HG03342 (cell line): Measurements from ENCODE around the gene PRKCE.

ENCODE experiments used
- ATAC-seq: cut with Tn5 transposase; IDR thresholded peaks from one replicate; pipeline ENCODE4 v1.9.1; 2021; ENCODE audit warnings: mild to moderate bottlenecking, moderate library complexity; ENCODE audit not compliant: unreplicated experiment

Gene PRKCE

DNA sequence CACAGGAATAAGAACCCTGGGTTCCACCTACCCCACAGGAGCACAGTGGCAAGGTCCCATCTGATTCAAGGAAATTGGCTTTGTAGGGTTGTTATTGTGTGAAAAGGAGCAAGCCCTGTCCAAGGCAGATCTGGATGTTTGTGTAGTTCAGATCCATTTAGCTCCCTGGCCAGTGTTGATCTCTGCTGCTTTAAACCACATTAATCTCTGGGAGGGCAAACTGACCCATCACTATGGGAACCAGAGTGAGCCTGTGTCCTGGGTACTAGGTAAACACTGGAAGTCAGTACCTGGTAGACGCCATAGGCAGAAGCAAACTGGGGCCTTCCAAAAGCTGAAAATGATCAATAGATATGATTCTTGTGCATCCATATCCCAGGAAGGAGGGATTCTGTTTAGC is 374.2 kb downstream of the PRKCE start:
- no peak for ATAC-seq

DNA sequence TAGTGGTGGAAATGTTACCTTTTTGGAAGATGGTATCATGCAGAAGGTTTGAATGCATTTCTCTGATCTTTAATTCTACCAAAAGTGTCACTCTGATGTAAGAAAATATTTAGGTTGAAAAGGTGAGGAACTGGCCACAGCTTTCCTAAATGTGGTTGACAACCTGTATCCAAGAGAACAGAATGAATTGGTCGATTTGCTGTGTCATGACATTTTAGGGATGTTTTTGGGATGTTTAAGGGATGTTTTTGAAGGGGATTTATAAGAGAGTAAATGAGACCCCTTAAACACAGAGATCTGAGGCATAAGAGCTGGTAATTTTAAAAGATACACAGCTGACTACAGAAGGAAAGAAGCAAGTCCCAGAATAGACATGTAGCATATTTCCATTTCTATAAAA is 375.0 kb downstream of the PRKCE start:
- no peak for ATAC-seq

DNA sequence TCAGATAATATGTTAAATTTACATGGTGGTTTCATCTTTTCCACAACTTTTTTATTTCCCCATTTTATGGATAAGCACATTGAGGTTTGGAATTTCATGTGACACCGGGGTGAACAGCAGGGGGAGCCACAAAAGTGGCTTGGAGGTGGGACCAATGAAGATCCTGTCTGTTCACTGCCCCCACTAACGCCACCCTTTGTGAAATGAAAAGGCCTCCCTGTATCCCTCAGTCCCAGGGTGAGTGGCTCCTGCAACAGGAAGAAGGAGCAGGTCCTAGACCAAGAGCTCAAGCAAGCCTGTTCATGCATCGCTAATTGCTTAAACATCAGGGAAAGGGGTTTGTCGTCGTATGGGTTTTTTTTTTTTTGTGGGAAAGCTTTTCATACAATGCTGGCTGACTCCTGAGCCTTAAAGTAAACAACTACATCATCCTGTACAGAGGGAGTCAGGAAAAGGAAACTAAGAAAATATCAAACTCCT is 377.9 kb downstream of the PRKCE start:
- no peak for ATAC-seq

DNA sequence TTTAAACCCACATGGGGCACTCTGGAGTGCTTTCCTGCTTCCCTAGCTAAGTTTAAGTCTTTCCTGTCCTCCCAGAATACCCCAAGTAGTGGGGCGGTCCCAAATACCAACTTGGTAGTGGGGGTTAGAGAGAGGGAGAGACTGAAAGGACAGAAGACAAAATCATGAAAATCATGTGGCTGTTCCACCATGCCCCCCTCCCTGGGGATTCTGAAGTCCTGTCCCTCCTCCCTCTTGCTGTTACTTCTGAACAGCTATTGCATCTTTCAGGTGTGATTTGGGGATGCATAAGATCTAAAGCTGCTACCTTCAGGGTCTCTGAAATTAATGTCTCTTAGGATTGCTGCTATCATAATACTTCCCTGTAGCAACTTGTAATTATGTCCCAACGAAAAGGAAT is 378.9 kb downstream of the PRKCE start:
- ATAC-seq = no peak

DNA sequence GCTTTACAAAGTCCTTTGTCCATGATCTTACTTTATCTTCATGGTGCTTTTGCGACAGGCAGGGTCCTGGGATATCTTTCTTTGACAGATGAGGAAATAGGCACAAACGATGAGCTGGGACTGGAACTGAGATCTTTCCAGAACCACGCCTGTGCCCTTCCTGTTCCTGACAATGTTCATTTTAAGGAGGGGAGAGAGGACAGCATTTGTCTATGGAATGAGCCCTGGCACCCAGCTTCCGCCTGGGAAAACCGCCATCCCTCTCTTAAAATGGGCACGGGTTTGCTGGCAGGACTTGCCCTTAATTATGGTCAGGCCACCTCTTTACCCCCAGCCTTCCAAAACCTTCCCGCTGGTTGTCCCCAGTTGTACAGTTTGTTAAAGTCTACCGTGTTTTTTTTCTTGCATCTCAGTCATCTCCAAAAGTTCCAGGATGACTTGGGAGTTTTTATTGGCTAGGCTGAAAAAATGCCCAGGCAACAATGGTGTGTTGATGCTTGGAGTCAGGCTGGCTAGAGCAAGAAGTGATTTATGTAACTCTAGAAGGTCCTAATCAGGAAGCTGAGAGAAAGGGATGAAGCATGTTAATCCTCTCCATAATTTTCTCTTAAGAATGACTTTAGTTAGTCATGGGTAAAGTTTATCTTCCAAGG is 380.8 kb downstream of the PRKCE start:
- no peak for ATAC-seq

DNA sequence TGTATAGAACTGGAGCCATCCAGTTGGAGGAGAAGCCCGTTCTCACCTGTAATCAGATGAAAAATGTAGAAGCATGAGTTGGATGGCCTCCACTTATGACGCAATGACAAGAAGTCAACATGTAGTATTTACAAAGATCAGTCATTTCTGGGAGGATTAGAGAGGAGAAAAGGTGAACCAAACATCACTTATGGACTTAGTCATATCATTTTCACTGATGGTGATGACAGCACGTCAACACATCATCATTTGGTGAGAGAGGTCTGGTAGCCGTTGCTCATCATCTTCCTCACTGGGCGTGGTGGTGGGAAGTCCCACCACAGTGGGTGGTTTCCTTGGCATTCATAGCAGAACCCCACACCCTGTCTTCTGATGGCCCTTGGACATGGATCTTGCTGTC is 381.5 kb downstream of the PRKCE start:
- no peak for ATAC-seq

DNA sequence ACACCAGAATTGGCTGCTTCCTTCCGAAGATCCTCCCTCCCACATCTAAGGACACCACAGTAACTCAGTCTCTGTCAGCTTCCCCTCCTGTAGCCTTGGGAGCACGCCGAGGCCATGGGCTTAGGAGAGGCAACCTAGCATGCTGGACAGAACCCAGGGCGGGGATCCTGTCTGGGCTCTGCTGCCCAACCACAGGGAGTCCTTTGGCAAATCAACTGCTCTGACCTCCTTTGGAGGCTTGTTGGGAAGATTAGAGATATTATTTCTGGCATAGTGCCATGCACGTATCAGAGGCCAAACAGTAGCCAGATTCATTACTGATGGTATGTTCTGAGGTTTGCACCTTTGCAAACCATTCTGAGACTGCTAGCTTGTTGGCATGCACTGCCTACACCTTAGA is 383.1 kb downstream of the PRKCE start:
- ATAC-seq = no peak

DNA sequence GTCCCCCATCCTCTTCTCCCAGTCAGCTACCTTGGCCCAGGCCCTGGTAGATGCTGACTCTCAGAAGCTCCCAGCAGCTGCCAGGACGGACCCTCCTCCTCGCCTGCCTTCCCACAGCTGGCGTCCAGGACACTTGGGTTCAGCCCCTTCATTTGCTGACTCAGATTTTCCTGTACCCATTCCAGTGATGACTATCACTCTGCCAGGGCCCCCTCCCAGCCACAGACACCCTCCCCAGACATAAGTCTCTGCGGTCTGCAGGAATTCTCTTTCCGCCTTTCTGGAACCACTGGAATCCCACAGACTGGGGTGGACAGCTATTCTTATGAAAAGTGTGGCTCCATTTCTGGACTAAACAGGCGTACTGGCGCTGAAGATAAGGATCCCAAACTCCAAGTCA is 385.5 kb downstream of the PRKCE start:
- no peak for ATAC-seq

DNA sequence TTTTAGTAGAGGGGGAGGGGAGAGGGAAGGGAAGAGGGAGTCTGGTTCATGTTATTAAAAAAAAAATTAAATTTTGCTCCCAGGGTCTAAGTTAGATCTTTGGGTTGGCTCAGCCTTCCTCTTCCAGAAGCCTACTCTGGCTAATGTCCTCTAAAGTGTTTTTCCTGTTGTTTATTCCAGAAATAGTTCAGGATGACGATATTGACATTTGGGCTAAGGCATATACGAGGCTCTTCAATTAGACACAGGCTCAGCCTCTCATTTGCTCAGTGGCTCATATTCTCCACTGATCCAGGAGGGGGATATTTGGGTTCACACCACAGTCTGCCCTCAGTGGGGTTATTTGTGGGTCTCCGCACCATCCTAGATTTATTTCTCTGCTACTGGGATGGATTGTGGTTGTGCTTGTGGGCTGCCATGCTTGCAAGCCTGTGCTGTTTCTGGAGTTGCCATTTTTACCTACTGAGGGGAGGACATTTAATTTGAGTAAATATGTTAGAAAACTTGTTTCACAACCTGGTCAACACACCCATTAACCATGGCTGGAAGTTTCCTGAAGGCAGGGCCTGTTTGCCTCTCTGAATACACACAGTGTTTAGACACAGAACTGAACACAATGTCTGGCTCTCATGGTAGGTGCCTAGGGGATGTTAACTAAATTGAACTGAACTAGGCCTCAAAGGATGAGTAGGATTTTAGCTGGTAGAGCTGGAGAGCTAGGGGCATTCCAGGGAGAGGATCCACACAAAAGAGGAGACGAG is 388.2 kb downstream of the PRKCE start:
- no peak for ATAC-seq

DNA sequence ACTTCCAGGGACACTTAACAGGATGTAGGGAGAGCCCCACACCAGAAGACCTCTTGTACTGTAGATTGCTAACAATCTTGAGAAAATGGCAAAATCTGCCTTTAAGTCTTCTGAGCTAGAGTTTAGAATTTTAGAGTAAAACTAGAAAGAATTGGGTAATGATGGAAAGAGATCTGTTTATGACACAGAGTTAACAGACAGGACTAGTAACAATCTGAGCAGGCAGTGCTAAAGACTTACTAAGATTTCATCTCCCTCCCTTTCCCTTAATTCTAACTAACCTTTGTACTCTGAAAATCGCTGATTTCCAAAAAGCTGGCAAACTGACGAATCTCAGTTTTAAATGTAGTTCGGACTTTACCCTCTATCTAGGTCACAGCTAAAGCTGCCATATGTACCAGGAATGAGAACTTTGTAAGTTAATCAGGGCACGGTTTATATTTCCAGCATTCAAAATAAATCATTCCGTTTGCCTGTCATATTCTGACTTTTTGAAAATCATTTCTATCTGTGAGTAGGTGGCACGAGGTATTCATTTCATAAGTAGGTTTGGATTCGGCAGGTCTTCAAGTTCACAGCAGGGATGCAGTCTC is 389.2 kb downstream of the PRKCE start:
- ATAC-seq = no peak

DNA sequence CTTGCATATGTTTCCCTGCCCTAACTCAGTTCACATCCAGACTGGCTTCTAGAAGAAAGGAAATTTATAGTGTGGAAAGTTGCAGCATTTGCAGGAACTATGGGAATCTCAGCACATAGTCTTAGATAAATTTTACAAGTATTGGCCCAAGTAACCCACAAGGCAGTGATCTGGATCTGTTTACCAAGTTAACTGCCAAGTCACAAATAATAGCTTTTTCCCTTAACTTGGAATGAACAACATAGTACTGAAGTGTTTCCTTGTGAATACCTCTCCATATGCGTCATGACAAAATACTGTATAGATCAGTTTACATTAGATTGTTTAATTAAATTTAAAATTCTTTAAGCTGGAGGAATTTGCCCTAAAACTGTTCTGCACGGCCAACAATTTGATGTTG is 390.0 kb downstream of the PRKCE start:
- no peak for ATAC-seq

DNA sequence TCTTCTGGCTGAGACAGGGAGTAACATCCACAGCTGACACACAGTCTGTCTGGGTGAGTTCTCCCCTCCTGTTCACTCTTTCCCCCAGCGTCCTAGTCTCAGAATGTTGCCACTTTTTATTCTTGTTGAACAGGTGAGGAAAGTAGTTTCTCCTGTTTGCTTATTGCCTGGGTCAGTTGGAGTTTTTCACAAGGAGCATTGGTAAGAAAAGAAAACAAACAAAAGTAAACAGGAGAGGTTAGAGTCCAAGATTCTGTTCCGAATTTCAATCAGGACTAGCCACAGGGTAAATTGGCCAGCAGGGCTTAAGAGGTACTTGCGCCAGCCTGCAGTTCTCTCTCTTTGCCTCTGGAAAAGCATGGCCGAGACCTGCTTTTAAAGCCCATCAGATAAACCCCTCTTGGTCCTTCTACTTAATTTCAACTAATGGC is 390.7 kb downstream of the PRKCE start:
- ATAC-seq = no peak

DNA sequence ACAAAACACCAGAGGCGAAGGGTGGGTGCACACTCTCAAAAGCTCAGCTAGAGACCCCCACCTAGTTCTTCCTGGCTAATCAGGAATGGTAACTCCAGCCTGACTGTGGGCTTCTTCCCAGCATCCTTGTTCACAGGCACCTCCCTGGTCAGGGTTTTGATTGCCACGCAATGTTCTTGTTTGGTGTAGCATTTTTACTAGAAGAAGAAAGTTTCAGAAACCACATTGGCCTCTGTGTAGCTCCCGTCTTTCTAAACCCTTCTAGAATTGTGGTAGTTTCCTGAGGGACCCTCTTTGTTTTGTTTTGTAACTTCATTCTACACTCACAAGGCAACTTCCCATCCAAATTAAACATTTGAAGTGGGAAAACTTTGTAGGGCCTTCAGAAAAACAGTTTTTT is 391.2 kb downstream of the PRKCE start:
- no peak for ATAC-seq

DNA sequence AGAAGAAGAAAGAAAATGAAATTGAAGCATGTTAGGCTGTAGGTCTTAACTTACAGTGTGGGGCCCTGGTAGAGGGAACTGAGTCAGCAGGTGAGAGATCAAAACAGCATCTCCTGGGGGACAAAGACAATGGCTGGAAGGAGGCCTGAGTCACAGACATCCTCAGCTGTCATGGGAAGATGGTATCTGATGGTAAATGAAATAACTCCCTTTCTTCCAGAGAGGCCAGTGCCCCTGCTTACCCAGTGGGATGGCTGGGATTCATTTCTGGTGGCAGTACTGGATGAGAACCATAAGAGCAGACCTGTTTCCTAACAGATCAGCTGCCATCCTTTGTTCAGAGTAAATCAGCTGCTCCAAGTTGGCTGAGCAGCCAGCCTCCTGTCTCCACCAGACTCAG is 394.4 kb downstream of the PRKCE start:
- ATAC-seq = no peak

DNA sequence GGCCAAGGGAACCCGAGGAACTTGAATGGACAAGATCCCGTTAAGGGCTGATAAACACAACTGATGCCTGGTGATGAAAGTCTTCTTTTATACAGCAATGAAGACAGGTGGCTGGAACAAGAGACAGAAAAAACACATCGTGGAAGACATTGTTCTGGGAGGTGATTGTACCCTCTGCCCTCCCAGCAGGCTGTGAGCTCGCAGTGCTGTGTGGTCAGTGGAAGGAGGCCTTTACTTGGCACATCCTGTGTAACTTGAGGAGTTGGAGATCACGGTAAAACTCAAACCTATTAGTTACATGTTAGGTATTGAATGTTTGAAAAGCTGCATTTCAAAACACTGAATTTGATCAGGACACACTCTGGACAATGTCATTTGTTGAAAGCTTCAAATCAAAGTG is 395.8 kb downstream of the PRKCE start:
- ATAC-seq = no peak

DNA sequence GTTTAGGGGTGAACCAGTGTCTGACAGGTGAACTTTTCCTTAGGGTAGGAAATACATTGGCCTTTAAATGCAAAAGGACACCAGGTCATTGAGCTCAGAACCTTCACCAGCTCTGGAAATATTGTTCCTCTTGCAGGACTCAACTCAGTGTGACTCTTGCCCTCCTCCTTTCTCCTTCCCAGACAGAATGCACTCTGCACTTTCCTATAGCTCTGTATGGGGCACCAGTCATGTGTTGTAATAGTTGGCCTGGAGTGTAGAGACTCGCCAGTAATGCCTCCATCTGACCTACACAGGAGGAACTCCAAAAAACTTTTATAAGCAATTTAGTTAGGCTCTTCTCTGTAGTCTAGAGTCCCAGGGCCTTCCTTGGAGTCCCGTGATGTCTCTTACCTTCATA is 397.2 kb downstream of the PRKCE start:
- no peak for ATAC-seq

DNA sequence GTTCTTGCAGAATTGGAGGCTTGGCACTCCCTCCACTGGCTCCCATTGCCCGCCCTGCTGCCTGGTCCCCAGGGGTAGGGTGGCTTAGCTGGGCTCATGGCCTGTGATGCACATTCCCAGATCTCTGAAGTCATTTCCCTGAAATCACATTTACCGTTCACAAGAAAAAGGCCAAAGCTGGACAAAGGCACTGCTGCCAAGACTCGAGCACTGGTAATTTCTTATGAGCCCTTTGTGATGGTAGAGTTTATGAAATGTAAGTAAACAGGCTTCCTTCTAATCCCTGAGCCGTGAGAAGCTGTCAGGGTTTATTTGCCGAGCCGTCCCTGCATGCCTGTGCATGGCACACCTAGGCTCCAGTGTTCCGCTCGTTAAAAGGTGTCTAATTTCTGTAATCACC is 398.6 kb downstream of the PRKCE start:
- ATAC-seq = no peak

DNA sequence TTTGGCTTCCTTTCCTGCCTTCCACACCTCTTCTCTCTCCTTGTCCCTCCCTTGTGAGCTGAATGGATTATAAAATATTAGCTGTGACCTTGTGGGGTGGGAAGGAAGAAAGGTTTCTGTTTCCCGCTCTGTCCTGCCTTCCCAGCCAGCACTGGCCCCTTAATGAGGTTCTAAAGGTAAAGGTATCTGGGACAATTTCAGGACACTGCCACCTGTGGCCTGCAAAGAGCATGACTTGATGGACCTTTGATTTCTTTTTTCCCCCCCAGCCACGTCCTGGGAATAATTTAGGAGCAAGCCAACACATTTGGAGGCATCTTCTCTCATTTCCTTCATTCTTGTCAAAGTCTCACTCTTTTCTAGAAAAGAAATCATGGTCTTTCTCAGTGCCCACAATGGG is 399.0 kb downstream of the PRKCE start:
- no peak for ATAC-seq

DNA sequence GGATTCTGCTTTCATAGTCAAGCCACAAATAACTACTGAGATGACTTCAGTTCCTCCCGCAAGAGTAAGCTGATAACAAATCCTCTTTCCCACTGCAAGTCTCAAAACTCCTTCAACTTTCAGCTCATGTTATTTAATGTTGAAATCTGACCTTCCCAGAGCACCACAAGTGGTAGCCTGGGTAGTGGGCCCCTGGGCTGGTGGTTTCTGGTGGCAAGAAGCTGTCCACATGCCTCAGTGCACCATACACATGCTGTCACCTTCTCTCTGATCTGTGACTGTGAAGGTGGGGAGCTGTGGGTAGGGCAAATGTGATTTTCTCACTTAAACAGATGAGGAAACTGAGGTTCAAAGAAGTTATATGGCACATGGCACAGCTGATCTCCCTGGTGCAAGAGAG is 399.6 kb downstream of the PRKCE start:
- no peak for ATAC-seq

DNA sequence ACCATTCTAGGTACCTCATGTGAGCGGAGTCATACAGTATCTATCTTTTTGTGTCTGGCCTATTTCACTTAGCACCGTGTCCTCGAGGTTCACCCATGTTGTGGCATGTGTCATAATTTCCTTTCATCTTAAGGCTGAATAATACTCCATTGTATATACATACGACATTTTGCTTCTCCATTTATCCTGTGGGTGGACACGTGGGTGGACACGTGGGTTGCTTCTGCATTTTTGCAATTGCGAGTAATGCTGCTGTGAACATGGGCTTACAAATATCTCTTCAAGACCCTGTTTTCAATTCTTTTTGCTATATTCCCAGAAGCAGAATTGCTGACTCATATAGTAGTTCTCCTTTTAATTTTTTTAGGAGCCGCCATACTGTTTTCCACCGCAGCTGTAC is 402.1 kb downstream of the PRKCE start:
- no peak for ATAC-seq

DNA sequence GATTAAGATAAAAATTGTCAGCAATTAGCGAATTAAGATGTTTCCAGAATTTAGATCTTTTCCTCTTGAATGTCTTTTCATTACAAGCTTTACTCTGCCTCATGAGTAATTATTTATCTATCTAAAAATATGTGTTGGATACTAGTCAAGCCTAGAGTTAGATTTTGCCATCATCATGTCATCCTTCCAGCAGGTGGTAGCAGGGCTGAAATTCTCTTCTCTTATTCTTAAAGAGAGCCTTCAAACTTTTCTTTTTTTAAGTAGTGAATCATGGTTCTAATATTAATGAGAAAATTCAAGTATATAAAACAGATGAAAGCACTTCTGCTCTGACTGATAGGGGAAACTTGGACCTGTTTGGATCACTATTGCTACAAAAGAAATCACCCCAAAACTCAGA is 405.1 kb downstream of the PRKCE start:
- ATAC-seq = no peak

DNA sequence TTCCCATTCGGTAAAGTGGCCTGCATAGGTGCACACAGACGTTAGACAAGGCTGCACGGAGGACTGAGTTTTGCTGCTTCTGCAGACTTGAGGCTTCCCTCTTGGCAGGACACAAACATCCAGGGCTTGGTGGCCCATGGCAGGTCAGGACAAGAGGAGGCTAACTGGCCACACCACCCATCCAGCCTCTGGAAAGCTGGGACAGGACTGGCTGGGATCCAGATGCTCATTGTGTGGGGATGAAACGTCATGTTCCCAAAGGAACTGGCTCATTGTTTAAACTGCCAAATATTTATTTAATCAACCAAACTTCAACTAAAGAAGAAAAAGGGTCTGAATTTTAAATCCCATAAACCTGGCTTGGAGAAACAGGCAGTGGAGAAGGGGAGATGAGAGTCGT is 406.7 kb downstream of the PRKCE start:
- ATAC-seq = no peak
